Measurements from ENCODE around the gene CNN2.

CNN2 gene

GRCh38 chr19:1010586-1011510 lies 15.6 kb upstream of the CNN2 start:
- TF ChIP-seq CTCF (conservative IDR thresholded peaks at IDR 0.05) (no peak), ZFX (IDR thresholded peaks at IDR 0.05) (no peak)

GRCh38 chr19:1011831-1012333 lies 14.5 kb upstream of the CNN2 start:
- TF ChIP-seq ZFX (IDR thresholded peaks at IDR 0.05) (no peak), CTCF (conservative IDR thresholded peaks at IDR 0.05) (no peak)

More at GRCh38 chr19:1010586-1011510, 15.6 kb upstream of the CNN2 start:
- H3K27ac ChIP-seq, result no peak overlapping the region

GRCh38 chr19:1012334-1012733 lies 14.1 kb upstream of the CNN2 start:
- TF ChIP-seq CTCF (conservative IDR thresholded peaks at IDR 0.05) (no peak), ZFX (IDR thresholded peaks at IDR 0.05) (no peak)
- H3K27ac ChIP-seq, result no peak overlapping the region

More at GRCh38 chr19:1011831-1012333, 14.5 kb upstream of the CNN2 start:
- H3K27ac ChIP-seq, result no peak overlapping the region

- TF ChIP-seq CTCF (conservative IDR thresholded peaks at IDR 0.05), result no peak
- TF ChIP-seq ZFX (IDR thresholded peaks at IDR 0.05), result no peak
- H3K27ac ChIP-seq, result no peak overlapping the region
Measured at GRCh38 chr19:1013218-1013617, 13.2 kb upstream of the CNN2 start.

GRCh38 chr19:1014161-1015060 lies 12.0 kb upstream of the CNN2 start:
- TF ChIP-seq CTCF (conservative IDR thresholded peaks at IDR 0.05) (no peak), ZFX (IDR thresholded peaks at IDR 0.05) (no peak)
- H3K27ac ChIP-seq, result no peak overlapping the region

- TF ChIP-seq CTCF (conservative IDR thresholded peaks at IDR 0.05) (no peak), ZFX (IDR thresholded peaks at IDR 0.05) (no peak)
- no peak overlapping the region for H3K27ac ChIP-seq
Measured at GRCh38 chr19:1015061-1015781, 11.2 kb upstream of the CNN2 start.
